ENCODE results near the gene SVIL.

The SVIL gene

DNA sequence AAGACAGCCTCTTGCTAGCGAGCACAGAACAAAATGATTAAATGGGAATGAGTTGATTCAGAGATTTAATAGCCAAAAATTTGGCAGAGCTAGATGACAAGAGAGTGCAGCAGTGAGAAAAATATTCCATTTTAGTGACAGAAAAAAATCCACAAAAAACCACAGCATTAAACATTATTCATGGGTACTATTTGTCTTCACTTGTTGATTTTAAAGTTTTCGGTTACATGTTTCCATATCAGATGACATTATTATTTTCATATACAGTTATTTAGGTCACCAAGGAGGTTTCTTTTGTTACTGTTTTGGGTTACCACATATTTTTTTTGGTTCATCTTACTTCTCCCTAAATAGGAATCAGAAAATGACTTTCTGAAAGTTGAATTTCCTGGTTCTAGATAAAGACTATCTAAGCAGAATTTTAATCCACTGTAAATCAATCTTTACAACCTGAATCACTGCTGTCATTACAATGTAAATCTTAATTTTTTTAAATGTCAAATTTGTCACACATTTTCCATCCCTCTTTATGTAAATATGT is 87.9 kb downstream of the SVIL start:
- no peak for DNase-seq (ENCODE audit: low read depth)
- no peak for TF ChIP-seq CTCF (IDR thresholded peaks at IDR 0.05; ENCODE audit: insufficient read depth, low read depth, low read length, missing control alignments)
- no peak overlapping the region for H3K4me3 ChIP-seq (ENCODE audit: low read length)

DNA sequence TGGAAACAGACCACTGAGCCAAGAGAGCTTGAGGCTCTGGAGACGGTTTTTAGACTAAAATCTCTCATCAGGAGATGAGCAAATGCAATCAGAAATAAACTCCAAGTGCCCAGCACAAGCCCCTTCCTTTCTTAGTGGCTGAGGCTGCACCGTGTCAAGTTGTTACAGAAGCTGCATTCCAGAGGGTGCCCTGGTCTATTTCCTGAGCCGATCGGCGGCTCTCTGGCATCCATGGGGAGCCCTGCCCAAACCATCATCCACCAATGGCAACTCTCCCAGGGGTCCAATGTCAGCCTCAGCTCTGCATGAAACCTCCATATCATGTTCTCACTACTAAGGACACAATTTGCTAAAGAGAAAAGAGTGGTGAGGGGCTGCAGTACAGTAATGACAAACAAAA is 89.6 kb downstream of the SVIL start:
- no peak overlapping the region for H3K4me3 ChIP-seq (ENCODE audit: low read length)
- no peak for TF ChIP-seq CTCF (IDR thresholded peaks at IDR 0.05; ENCODE audit: insufficient read depth, low read depth, low read length, missing control alignments)
- DNase-seq (ENCODE audit: low read depth): no peak

DNA sequence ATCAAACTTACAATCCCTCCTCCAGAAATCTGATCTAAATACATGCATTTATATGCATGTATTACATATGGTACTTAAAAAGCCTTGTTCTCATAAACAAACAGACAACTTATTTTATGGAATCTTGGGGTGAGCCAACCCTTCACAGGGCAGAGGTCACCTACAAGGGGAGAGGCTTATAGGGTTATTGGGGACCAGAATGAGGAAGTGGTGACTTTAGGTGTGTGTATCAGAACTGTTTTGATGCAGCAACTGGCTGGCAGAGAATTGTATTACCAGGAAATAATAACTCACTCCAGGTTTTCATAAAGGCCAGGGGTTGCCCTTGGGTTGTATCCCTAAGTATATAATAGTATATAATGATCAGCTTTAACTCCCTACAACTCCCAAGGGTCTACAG is 91.1 kb downstream of the SVIL start:
- no peak for TF ChIP-seq CTCF (IDR thresholded peaks at IDR 0.05; ENCODE audit: insufficient read depth, low read depth, low read length, missing control alignments)
- H3K4me3 ChIP-seq (ENCODE audit: low read length): no peak overlapping the region
- DNase-seq (ENCODE audit: low read depth): no peak

GRCh38 chr10:29542723-29543122 is 92.0 kb downstream of the SVIL start:
- H3K4me3 ChIP-seq (ENCODE audit: low read length): no peak overlapping the region
- TF ChIP-seq CTCF (IDR thresholded peaks at IDR 0.05; ENCODE audit: insufficient read depth, low read depth, low read length, missing control alignments): no peak
- DNase-seq (ENCODE audit: low read depth): no peak

DNA sequence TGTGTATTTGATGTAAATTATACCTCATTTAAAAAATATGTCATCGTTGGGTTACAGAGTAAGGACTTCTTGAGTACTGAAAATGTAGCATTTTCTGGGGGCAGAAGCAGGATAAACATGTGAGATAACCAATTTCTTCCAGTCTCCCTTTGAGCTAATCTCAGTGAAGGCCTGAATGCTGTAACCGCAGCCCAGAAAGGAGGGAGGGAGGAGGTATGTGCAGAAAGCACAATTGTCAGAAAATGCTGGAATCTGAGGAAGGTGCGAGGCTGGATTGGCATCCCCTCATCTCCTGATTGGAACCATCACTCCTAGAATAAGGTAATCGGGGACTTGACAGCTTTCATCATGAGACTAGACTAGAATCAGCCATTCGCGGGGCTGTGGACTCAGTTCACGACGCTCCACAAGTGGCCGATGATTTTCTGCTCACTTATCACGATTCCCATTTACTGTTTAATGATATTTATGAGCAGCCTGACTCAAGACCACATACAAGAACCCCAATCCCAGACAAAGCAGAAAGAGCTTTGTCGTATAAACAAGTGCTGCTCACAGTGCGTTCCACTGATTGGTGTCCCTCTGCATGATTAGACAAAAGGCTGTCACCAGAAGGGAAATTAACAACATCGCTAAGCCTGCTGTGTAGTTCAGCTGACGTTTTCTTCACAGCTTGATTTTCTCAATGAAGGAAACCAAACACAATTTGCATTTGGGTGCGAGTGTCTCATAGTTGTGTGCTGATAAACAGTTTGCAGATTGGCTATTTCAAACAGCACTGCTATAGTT is 93.2 kb downstream of the SVIL start:
- no peak overlapping the region for H3K4me3 ChIP-seq (ENCODE audit: low read length)
- no peak for DNase-seq (ENCODE audit: low read depth)
- TF ChIP-seq CTCF (IDR thresholded peaks at IDR 0.05; ENCODE audit: insufficient read depth, low read depth, low read length, missing control alignments): no peak

- TF ChIP-seq CTCF (IDR thresholded peaks at IDR 0.05; ENCODE audit: insufficient read depth, low read depth, low read length, missing control alignments): no peak
- DNase-seq (ENCODE audit: low read depth): no peak
- no peak overlapping the region for H3K4me3 ChIP-seq (ENCODE audit: low read length)
Observed at GRCh38 chr10:29540016-29540415, 94.8 kb downstream of the SVIL start.

GRCh38 chr10:29539412-29539811 is 95.4 kb downstream of the SVIL start:
- no peak for TF ChIP-seq CTCF (IDR thresholded peaks at IDR 0.05; ENCODE audit: insufficient read depth, low read depth, low read length, missing control alignments)
- DNase-seq (ENCODE audit: low read depth): no peak
- no peak overlapping the region for H3K4me3 ChIP-seq (ENCODE audit: low read length)
